GM21423 (cell line): ENCODE data around the gene OSBPL9.
A peak's percentile ranks its signal among the peaks of the same experiment; 100 is the strongest.
"Not testable (repeated sequence)": the region's sequence is repeated elsewhere in the genome, so short reads cannot be mapped to it uniquely, and the experiment has no call there.

Experiments used
- ATAC-seq: cut with Tn5 transposase; IDR thresholded peaks from one replicate; pipeline ENCODE4 v1.9.1; 2021; ENCODE audit warnings: mild to moderate bottlenecking, moderate library complexity; ENCODE audit not compliant: unreplicated experiment

OSBPL9 gene

DNA sequence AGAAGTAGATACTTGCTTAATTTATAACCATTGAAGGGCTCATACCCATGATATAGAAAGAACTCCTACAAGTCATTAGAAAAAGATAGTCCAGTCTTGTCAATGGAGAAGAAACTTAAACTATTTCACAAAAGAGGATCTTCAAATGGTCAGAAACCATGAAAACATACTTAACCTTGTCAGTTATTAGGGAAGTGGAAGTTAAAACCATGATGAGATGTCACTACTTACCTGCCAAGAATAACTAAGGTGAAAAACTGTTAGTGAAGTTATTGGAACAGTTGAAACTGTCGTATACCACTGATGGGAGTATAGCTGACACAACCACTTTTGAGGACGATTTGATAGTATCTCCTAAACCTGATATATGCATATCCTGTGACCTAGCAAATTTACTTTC lies 46.8 kb downstream of the OSBPL9 start:
- ATAC-seq, result no peak

DNA sequence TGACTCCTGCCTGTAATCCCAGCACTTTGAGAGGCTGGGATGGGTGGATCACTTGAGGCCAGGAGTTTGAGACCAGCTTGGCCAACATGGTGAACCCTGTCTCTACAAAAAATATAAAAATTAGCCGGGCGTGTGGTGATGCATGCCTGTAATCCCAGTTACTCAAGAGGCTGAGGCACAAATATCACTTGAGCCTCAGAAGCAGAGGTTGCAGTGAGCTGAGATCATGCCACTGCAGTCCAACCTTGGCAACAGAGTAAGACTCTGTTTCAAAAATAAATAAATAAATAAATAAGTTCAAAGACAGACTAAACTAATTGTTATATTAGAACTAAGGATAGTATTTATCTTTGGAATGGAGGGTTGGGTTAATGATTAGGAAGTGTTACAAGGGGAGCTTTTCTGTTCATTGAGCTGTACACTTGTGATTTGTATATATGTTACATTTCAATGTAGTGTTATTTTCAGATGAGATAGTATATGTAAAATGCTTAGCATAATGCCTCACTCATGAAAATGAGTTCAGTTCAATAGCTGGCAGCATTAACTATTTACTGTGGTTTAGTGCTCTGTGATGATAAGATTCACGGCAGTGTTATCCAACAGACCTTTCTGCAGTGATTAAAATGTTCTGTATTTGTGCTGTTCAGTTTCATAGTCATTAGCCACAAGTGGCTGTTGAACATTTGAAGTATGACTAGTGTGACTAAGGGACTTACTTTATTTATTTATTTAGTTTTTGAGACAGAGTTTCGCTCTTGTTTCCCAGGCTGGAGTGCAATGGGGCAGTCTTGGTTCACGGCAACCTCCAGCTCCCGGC lies 47.7 kb downstream of the OSBPL9 start:
- no peak for ATAC-seq

DNA sequence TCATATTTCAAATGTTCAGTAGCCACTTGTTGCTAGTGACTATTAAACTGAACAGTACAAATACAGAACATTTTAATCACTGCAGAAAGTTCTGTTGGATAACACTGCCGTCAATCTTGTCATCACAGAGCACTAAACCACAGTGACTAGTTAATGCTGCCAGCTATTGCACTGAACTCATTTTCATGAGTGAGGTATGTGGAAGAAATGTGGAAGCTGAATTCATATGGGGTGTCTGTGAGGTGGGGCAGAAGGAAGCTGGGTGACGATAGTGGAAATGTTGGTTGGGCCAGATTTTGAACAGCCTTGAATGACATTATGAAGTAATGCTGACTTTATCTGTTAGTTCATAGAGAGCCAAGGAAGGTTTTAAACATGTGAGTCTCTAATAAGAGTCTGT lies 49.6 kb downstream of the OSBPL9 start:
- ATAC-seq, result no peak

DNA sequence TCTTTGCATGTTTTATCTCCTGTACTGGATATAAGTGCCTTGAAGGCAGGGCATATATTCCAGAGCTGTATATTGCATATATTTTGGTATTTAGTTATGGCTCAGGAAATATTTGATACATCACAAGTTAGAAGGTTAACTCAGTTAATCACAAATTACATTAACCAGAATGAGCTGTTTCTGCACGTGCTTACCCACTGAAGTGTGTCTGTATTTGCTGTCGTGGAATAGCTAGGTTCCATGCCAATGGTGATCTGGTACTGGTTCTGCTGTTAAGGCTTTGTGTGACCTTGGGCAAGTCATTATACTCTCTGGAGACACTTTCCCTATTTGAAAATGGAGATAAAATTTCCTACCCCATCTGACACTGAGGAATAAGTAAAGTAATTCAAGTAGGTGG lies 50.7 kb downstream of the OSBPL9 start:
- ATAC-seq, result no peak

DNA sequence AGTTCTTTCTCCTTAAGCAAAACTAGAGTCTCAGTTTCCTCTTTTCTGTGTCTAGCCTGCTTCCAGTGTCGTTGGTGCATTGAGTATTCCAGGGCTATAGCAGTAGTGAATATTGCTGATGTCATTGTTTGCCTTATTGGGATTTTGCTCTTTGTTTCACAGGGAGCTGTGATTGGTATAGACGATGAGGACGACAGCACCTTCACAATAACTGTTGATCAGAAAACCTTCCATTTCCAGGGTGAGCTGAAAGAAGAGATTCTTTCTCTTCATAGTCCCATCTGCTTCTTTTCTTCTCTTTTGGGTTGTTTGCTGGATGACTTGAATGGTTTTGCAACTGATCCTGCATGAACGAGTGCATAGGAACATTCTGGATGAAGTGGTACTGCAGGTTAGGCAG lies 52.4 kb downstream of the OSBPL9 start:
- ATAC-seq, result no peak

DNA sequence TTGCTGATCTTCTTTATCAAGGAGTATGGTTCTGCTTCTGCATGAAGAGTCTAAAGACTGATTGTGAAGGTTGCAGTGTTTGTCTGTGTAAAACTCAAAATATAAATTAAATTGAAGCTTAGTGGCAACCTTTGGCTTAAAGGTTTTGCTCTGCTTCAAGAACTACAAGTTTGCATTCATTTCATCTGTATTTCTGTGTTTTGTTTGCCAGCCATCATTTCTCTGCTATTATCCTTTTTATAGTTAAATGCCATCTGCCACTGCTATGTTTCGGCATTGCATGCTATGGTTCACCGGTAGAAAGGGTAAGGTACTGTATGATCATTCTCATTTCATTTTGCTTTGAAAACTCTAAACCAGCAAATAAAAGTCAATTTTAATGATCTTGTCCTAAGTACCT lies 52.9 kb downstream of the OSBPL9 start:
- ATAC-seq, result no peak

DNA sequence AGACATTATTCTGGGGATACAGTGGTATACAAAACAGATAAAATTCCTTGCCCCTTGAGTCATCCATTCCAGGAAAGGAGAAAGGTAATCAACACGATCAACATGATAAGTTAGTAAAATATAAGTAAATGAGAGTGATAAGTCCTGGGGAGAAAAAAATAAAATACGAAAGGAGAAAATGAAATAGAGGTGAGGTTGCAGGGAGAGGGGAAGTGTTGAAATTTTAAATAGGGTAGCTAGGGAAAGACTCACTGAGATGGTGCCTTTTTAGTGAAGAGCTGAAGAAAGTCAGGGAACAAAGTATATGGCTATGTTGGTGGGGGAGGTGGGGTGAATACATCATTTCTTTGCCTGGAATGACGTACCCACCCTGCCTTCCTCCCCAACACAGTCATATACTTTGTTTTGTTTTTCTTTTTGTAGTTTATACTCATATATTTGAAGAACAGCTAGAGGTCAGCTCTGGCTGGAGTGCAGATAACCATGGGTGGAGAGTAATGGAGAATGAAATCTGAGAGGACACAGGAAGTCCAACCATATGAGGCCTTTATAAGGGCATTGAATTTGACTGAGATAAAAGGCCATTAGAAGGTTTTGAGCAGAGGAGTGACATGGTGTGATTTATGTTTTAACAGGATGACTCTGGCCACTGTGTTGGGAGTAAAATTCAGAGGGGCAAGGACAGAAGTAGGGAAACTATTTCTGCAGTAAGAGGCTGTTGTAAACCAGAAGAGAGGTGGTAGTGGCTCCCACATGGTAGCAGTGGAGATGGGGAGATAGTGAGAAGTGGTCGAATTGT lies 54.8 kb downstream of the OSBPL9 start:
- no peak for ATAC-seq

DNA sequence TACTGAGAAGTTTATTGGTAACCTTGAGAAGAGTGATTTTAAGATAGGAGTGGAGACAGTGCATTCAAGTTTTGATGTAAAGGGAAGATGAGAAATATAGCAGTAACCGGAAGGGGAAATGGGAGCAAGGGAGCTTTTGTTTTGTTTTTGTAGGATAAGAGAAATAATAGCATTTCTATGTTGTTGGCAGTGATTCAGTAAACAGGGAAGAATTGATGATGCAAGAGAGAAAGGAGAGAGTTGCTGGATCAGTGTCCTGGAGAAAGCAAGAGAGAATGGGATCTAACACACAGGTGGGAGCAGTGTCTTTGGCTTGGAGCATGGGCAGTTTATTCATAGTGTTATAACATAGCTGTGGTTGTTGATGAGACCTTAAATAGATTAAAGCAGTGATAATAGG lies 56.4 kb downstream of the OSBPL9 start:
- ATAC-seq, result no peak

DNA sequence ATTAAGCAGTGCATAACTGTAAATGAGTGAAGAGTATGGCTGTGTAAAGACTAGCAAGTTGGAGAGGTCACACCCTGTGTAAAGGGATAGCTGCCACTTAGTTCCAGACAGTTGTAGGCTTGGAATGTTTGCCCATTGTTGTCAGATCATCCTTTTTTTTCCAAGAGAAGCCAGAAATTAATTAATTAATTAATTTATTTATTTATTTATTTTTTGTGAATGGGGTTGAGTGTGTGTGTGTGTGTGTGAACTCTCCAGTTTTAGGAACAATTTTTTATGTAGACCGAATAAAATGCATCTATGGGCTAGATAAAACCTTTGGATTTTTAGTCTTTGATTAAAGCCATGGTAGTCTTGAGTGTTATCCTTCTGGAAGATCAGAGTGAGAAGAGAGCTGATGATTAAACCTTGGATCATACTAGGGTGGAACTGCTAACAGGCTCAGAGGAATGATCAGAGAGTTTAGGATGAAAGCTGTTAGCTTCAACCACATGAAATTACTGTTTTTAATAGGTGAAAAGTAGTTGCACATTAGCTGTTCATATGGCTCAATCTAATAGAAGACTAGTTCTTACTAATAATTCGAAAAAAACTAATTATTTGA lies 58.4 kb downstream of the OSBPL9 start:
- no peak for ATAC-seq

DNA sequence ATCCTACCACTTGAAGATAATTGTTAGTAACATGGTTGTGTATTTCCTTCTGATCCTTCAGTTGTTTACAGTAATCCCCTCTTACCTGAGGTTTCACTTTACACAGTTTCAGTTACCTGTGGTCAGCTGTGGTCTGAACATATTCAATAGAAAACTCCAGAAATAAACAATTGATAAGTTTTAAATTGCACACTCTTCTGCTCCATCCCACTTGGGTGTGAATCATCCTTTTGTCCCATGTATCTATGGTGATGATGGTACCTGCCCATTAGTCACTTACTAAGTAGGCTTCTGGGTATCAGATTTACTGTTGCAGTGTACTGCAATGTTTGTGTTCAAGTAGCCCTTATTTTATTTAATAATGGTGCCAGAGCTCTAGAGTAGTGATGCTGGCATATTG lies 62.5 kb downstream of the OSBPL9 start:
- ATAC-seq, result peak; percentile 59

DNA sequence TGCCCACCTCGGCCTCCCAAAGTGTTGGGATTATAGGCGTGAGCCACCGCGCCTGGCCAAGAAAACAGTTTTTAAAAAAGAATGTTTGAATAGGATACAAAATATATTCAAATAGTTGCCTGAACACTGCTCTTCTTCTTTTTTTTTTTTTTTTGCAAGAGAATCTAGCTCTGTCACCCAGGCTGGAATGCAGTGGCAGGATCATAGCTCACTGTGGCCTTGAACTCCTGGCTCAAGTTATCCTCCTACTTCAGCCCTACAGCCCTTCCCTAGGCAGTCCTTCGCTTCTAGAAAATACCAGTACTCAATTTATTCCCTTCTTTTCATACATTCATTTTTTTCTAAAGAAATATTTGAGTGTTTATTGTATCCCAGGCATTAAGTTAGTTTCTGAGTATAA lies 67.9 kb downstream of the OSBPL9 start:
- ATAC-seq, result no peak

DNA sequence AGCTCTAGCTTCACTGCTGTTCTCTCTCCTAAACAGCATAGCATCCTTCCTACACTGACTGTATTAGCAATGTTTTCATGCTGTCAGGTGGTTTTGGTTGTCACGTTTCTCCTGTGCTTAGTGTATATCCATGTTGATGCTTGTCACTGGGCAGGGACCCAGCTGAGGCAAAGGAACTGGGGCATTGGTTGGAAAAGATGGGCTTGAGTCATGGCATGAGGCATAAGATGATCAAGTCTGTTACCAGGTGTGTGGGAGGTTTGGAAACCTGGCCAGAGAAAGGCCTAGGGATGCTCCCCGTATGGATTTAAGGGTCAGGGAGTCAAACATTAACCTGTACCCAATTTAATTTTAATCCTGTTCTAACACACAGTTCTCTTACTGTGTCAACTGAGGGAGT lies 69.6 kb downstream of the OSBPL9 start:
- no peak for ATAC-seq

DNA sequence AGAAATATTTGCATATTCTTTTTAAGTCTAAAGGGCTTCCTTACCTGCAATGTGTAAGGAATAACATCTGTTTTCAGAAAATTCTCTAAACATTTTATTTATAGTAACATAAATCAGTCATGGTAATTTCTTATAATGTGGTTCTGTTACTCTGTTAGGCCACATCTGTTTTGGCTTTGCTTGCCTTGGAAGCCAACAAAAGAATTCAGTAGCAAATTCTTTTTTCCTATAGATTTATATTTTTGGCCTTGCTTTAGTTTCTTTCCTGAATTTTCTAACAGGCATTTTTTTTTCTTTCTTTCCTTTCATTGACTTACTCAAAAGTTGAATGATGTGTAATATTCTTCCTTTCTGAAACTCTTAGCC lies 72.2 kb downstream of the OSBPL9 start:
- ATAC-seq, result no peak

DNA sequence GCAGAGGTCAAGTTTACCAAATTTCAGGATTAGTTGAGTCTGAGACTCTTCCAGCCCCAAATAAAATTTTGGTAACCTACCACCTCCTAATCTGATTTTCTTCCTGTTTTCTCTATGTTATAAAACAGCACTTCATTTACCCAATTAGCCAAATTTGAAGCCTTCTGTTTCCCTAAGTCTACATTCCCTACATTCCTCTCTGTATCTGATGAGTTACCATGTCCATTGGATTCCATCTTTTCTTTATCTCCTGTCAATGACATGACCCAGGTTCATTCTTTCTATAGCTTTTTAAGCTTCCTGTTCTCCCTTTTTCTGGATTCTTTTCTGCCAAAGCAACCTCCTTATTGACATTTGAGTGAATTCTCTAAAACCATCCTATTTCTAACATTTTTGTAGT lies 72.8 kb downstream of the OSBPL9 start:
- ATAC-seq, result no peak

DNA sequence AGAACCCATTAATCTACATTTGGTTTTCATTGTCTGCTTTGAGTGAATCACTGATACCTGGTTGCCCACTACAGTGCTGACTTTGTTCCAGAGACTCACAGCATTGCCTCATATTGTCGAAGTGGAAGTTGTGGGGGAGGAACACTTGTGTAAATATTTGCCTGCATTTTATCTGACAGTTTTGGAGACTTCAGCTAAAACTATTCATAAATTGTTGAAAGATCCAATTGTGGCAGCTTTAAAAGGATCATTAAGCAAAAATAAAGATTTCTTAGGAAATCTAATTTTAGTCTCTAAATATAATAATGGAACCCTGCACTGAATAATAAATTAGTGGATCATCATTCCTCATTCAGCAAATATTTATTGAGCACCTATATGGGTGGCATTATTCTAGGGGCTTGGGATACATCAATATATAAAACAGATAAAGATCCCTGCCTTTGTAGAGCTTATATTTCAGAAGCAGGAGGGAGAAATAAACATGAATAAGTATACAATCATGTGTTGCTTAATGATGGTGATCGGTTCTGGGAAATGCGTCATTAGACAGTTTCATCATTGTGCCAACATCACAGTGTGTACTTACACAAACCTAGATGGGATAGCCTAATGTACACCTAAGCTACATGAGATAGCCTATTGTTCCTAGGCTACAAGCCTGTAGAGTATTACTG lies 73.5 kb downstream of the OSBPL9 start:
- no peak for ATAC-seq

DNA sequence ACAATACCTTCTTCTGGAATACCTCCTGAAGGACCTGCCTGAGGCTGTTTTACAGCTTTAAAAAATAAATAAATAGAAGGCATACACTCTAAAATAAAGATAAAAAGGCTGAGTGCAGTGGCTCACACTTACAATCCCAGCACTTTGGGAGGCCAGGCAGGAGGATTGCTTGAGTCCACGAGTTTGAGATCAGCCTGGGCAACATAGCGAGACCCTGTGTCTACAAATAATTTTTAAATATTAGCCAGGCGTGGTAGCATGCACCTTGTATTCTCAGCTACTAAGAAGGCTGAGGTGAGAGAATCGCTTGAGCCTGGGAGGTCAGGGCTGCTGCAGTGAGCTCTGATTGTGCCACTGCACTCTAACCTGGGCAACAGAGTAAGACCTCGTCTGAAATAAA lies 75.0 kb downstream of the OSBPL9 start:
- no peak for ATAC-seq

DNA sequence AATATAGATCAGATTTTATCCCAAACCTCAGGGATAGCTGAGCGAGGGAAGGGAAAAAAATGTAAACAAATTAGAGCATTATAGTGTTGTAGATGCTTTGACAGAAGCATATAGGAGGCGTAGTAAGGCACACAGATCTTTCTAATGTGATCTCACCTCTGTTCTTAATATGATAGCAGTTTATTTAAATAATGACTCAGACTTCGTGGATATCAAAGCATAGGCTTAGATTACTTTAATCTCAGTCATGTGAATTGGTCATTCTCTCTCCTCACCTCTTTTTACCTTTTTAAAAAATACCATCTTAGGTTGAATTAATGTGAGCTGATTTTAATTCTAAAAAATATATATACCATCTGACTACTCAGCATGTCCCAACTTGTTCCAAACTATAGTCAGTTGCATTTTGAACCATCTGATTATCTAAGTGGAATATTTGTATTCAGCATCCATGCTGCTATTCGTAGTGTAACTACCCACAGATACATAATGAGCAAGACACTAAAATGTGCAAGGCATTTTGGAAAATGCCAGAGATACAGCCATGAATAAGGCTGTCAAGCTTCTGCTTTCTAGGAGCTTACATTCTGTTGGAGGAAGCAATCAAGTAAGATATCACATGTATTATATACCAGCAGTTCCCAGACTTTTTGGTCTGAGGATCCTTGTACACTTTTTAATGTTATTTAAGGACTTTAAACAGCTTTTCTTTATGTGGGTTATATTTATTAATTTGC lies 76.7 kb downstream of the OSBPL9 start:
- ATAC-seq, result no peak

DNA sequence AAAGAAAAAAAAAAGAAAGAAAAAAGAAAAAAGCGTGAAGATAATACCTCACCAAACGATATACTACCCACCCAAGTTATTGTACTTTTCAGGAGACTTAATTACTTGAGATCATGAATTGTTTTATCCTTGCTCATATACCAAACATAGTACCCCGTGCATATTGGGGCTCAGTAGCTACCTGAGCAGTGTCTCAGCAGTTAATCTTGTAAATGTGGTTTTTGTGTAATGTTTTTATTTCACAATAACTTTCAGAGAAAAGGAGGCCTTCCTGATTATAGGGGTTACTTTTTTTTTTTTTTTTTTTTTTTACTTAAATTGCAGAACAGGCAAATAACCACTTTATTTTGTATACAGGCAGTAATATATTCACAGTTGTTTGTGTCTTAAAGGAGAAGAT lies 80.3 kb downstream of the OSBPL9 start:
- no peak for ATAC-seq

DNA sequence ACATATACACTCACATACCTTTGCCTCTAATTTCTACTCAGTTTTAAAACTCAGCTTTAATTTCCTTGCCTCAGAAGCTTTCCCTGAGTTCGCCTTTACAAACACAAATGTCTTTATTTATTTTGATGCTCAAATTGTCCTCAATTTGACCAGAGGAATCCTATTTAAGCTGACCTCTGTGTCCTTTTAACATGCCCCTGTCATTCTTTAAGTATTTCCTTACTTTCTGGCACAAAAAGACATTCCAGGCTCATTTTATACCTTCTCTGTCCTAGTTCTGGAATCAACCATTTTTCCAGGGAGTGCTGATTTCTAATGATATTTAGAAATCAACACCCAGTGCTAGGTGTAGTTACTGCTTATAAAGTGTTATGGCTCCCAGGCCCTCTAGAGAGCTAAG lies 82.5 kb downstream of the OSBPL9 start:
- no peak for ATAC-seq

DNA sequence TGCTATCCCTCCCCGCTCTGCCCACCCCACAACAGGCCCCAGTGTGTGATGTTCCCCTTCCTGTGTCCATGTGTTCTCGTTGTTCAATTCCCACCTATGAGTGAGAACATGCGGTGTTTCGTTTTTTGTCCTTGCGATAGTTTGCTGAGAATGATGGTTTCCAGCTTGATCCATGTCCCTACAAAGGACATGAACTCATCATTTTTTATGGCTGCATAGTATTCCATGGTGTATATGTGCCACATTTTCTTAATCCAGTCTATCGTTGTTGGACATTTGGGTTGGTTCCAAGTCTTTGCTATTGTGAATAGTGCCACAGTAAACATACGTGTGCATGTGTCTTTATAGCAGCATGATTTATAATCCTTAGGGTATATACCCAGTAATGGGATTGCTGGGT lies 84.9 kb downstream of the OSBPL9 start:
- not testable (repeated sequence) for ATAC-seq

DNA sequence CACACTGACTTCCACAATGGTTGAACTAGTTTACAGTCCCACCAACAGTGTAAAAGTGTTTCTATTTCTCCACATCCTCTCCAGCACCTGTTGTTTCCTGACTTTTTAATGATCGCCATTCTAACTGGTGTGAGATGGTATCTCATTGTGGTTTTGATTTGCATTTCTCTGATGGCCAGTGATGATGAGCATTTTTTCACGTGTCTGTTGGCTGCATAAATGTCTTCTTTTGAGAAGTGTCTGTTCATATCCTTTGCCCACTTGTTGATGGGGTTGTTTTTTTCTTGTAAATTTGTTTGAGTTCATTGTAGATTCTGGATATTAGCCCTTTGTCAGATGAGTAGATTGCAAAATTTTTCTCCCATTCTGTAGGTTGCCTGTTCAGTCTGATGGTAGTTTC lies 85.3 kb downstream of the OSBPL9 start:
- ATAC-seq, result not testable (repeated sequence)
